K562 (cell line): ENCODE measurements around the gene CDCP1. TPM values are rescaled to one million over a fixed set of nuclear protein-coding genes. Genes with fewer than 3 reads are reported as not detected.

ENCODE experiments used
- DIDO1 ChIP-seq: fragments of 450-650 bp; IDR thresholded peaks from 2 replicates; pipeline ENCODE4 v1.6.1; 2016; ENCODE audit warnings: low read depth, missing biosample characterization, missing genetic modification characterization
- EHMT2 ChIP-seq: fragments of 450-650 bp; IDR thresholded peaks from 2 replicates; pipeline ENCODE4 v1.6.1; 2018; ENCODE audit warnings: antibody characterized with exemption
- GATA2 ChIP-seq: sonication (generic); formaldehyde crosslinking; IDR thresholded peaks from 2 replicates; pipeline ENCODE4 v1.4.0; 2020; ENCODE audit warnings: mild to moderate bottlenecking, missing genetic modification reagents
- HDAC2 ChIP-seq: fragments of 450-650 bp; IDR thresholded peaks from 2 replicates; pipeline ENCODE4 v1.6.1; 2016; ENCODE audit warnings: mild to moderate bottlenecking
- HMG20A ChIP-seq: fragments of 450-650 bp; formaldehyde crosslinking; conservative IDR thresholded peaks from 2 replicates; pipeline ENCODE4 v1.4.0; 2020; ENCODE audit warnings: mild to moderate bottlenecking, mixed read lengths
- HOXB6 ChIP-seq: fragments of 250-450 bp; sonication (Bioruptor Pico); IDR thresholded peaks from 2 replicates; pipeline ENCODE4 v1.5.1; 2022; ENCODE audit warnings: mild to moderate bottlenecking, borderline replicate concordance
- MAFG ChIP-seq: fragments of 450-650 bp; conservative IDR thresholded peaks from 2 replicates; pipeline ENCODE4 v1.6.1; 2016; ENCODE audit warnings: missing genetic modification characterization, missing compliant biosample characterization
- NCOA6 ChIP-seq: fragments of 450-650 bp; IDR thresholded peaks from 2 replicates; pipeline ENCODE4 v1.6.1; 2017; ENCODE audit warnings: mild to moderate bottlenecking
- NR4A1 ChIP-seq, 2 experiments: fragments of 250-450 bp in 1 of 2; fragments of 450-650 bp in 1 of 2; sonication (Bioruptor Pico) in 1 of 2; IDR thresholded peaks; 2 replicates each; pipeline versions ENCODE4 v1.4.0 to v1.6.1; 2016 to 2020; ENCODE audit warnings: mild to moderate bottlenecking in 2 of 2, missing compliant biosample characterization in 1 of 2, missing genetic modification characterization in 1 of 2, moderate library complexity in 1 of 2
- PTBP1 ChIP-seq: fragments of 200-400 bp; formaldehyde crosslinking; IDR thresholded peaks from 2 replicates; pipeline ENCODE4 v1.6.1; 2017; ENCODE audit warnings: low read depth, low read length
- RBM22 ChIP-seq: fragments of 200-400 bp; formaldehyde crosslinking; IDR thresholded peaks from 2 replicates; pipeline ENCODE4 v1.6.1; 2018; ENCODE audit warnings: low read length, low read depth; ENCODE audit not compliant: poor library complexity, severe bottlenecking
- SMAD4 ChIP-seq: fragments of 250-450 bp; sonication (Bioruptor Pico); conservative IDR thresholded peaks from 2 replicates; pipeline ENCODE4 v1.8.0; 2021; ENCODE audit warnings: inconsistent platforms, mild to moderate bottlenecking, moderate library complexity
- SMARCC2 ChIP-seq: fragments of 450-650 bp; IDR thresholded peaks from 2 replicates; pipeline ENCODE4 v1.6.1; 2017; ENCODE audit warnings: antibody characterized with exemption, moderate library complexity, mild to moderate bottlenecking, low read depth
- ZBTB11 ChIP-seq, 3 experiments: fragments of 200-800 bp in 1 of 3; fragments of 250-450 bp in 1 of 3; fragments of 450-650 bp in 1 of 3; sonication (Bioruptor Pico) in 1 of 3; sonication (Bioruptor generic) in 1 of 3; formaldehyde crosslinking in 1 of 3; IDR thresholded peaks; 2 replicates each; pipeline versions ENCODE4 v1.6.1 to v1.8.0; 2016 to 2022; ENCODE audit warnings: mild to moderate bottlenecking in 2 of 3, missing genetic modification characterization in 2 of 3, missing compliant biosample characterization in 1 of 3, moderate library complexity in 1 of 3
- polyA plus RNA-seq, 8 experiments: library from polyadenylated mRNA; depleted of rRNA in 4 of 8; stranded (reverse) in 5 of 8; unstranded in 3 of 8; fragments of >200 nt; fragmentation: Nextera tagmentation in 2 of 8; fragmentation: Illumina TruSeq in 1 of 8; extraction: Ambion mirVana in 2 of 8; extraction: Trizol in 1 of 8; gene quantifications; 2 replicates each; pipeline versions ENCODE4 v1.2.1 to v1.2.3, GENCODE V29; 2011 to 2014; ENCODE audit warnings: inconsistent platforms in 1 of 8, missing spikeins in 1 of 8
- total RNA-seq, 7 experiments: library from RNA; depleted of rRNA in 6 of 7; stranded (reverse); fragments of >200 nt in 6 of 7; fragmentation: Illumina TruSeq in 2 of 7; extraction: Trizol in 2 of 7; gene quantifications; 2 replicates each; pipeline versions ENCODE4 v1.2.1 to v1.2.3, GENCODE V29; 2011 to 2021; ENCODE audit warnings: low replicate concordance in 1 of 7
- TF ChIP-seq, protein P1 (sequence below): fragments of 450-650 bp; IDR thresholded peaks from 2 replicates; pipeline ENCODE4 v1.6.1; 2018; ENCODE audit warnings: mild to moderate bottlenecking, low read depth; ENCODE audit not compliant: partially characterized antibody
- TF ChIP-seq, protein P2 (sequence below): fragments of 450-650 bp; IDR thresholded peaks from 2 replicates; pipeline ENCODE4 v1.6.1; 2016; ENCODE audit warnings: antibody characterized with exemption
- TF ChIP-seq, protein P3 (sequence below): fragments of 450-650 bp; formaldehyde crosslinking; IDR thresholded peaks from 2 replicates; pipeline ENCODE4 v1.4.0; 2022; ENCODE audit warnings: mild to moderate bottlenecking, moderate library complexity

CDCP1 gene
- total and polyA plus RNA-seq, 9 of the 15 experiments (the other 6 are each of a cell fraction or from before 2014, with no cell fraction given): 3.9 to 16.4 (median 5.2) TPM

DNA sequence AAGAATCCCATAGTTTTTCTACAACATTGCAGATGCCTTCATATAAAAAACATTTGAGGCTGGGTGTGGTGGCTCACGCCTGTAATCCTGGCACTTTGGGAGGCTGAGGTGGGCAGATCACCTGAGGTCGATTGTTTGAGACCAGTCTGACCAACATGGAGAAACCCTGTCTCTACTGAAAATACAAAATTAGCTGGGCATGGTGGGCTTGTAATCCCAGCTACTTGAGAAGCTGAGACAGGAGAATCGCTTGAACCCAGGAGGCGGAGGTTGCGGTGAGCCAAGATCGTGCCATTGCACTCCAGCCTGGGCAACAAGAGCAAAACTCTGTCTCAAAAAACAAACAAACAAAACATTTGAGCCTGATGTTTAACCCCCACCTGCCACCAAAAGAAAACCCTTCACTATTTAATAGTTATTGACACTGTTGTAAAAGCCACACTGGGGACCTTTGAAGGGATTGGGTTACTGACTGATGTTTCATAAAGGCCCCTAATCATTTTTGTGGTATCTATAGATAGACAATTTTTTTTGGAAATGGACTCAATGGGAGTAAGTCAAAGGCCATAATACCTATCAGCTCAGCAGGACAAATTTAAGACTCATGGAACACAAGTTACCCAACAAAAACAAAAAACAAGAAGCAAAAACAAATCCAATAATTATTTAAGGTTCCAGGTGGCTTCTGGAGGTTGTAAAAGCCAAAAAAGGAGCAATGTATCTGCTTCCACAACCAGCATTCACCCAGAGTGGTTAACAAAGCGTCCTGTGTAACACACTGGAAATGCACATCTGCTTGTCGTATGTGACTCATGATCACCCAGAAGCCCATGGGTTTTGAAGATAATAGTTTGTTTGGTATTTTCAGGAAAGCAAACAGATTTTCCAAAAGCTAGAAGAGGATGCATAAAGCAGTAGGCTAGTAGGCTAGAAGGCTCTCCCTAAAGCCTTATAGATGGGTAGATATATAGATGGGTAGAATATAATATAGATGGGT lies 41.2 kb downstream of the CDCP1 start (continued):
- TF ChIP-seq SMARCC2 (peak; percentile 3; the same call in 1 of the 2 replicates), HDAC2 (0 out of 2 replicates have a peak, but pooled peaks have one; percentile 11), EHMT2 (no peak), DIDO1 (tag) (no peak), PTBP1 (no peak), SMAD4 (CRISPR knock-in tag) (no peak; the same call in 1 of the 2 replicates), HMG20A (CRISPR knock-in tag) (0 out of 2 replicates have a peak, but pooled peaks have one; percentile 3), HOXB6 (CRISPR knock-in tag) (0 out of 2 replicates have a peak, but pooled peaks have one; percentile 5), GATA2 (CRISPR knock-in tag) (no peak), ZBTB11 (CRISPR knock-in tag; IDR thresholded peaks at IDR 0.05) (peak in 1 of 3 experiments; percentile 21; a peak in 1 of 6 replicates), RBM22 (no peak), NCOA6 (no peak), MAFG (tag) (no peak), NR4A1 (CRISPR knock-in tag; IDR thresholded peaks at IDR 0.05) (no peak), NR4A1 (tag; IDR thresholded peaks at IDR 0.05) (peak; percentile 90)
- TF ChIP-seq, protein P1, sequence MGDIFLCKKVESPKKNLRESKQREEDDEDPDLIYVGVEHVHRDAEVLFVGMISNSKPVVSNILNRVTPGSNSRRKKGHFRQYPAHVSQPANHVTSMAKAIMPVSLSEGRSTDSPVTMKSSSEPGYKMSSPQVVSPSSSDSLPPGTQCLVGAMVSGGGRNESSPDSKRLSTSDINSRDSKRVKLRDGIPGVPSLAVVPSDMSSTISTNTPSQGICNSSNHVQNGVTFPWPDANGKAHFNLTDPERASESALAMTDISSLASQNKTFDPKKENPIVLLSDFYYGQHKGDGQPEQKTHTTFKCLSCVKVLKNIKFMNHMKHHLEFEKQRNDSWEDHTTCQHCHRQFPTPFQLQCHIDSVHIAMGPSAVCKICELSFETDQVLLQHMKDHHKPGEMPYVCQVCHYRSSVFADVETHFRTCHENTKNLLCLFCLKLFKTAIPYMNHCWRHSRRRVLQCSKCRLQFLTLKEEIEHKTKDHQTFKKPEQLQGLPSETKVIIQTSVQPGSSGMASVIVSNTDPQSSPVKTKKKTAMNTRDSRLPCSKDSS: no peak
- TF ChIP-seq, protein P2, sequence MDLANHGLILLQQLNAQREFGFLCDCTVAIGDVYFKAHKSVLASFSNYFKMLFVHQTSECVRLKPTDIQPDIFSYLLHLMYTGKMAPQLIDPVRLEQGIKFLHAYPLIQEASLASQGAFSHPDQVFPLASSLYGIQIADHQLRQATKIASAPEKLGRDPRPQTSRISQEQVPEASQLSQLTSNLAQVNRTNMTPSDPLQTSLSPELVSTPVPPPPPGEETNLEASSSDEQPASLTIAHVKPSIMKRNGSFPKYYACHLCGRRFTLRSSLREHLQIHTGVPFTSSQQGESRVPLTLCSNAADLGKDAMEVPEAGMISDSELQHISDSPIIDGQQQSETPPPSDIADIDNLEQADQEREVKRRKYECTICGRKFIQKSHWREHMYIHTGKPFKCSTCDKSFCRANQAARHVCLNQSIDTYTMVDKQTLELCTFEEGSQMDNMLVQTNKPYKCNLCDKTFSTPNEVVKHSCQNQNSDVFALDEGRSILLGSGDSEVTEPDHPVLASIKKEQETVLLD: peak; percentile 2; the same call in 1 of the 2 replicates
- TF ChIP-seq, protein P3, sequence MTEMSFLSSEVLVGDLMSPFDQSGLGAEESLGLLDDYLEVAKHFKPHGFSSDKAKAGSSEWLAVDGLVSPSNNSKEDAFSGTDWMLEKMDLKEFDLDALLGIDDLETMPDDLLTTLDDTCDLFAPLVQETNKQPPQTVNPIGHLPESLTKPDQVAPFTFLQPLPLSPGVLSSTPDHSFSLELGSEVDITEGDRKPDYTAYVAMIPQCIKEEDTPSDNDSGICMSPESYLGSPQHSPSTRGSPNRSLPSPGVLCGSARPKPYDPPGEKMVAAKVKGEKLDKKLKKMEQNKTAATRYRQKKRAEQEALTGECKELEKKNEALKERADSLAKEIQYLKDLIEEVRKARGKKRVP (CRISPR knock-in tag): 0 out of 2 replicates have a peak, but pooled peaks have one; percentile 48
